Tibial nerve (tissue), 3 donors: ENCODE data around the gene IRAK1.

ENCODE experiments used
- POLR2A ChIP-seq, 2 donors: fragments of 450-650 bp; IDR thresholded peaks; one replicate each; pipeline ENCODE4 v1.6.1; 2017; ENCODE audit warnings: antibody characterized with exemption in 2 of 2, mild to moderate bottlenecking in 2 of 2, moderate library complexity in 2 of 2
- TF ChIP-seq, protein P1 (sequence below), 5 experiments: fragments of 200-600 bp in 3 of 5; fragments of 450-650 bp in 2 of 5; sonication (generic) in 3 of 5; IDR thresholded peaks; one replicate each; pipeline ENCODE4 v1.5.1; 2016 to 2019; ENCODE audit warnings: antibody characterized with exemption in 5 of 5, mild to moderate bottlenecking in 3 of 5, moderate library complexity in 2 of 5

DNA sequence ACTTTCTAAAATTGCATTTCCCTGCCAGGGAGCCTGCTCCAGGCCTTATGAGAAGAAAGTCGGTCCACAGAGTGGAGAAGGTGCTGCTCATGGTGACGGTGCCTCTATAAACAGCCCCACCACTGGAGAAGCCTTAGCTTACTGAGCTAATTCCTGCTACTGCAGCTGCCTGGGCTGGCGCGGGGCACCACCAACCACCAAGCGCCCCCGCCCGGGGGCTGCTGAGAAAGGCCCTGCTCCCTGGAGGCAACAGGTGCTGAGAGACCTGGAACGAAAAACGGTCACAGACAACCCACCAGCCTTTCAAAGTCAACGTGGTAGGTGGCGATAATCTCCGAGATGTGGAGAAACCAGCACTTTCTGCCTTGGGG, 51.0 kb downstream of the IRAK1 start:
- no peak for TF ChIP-seq POLR2A (IDR thresholded peaks at IDR 0.05)
- TF ChIP-seq, protein P1, sequence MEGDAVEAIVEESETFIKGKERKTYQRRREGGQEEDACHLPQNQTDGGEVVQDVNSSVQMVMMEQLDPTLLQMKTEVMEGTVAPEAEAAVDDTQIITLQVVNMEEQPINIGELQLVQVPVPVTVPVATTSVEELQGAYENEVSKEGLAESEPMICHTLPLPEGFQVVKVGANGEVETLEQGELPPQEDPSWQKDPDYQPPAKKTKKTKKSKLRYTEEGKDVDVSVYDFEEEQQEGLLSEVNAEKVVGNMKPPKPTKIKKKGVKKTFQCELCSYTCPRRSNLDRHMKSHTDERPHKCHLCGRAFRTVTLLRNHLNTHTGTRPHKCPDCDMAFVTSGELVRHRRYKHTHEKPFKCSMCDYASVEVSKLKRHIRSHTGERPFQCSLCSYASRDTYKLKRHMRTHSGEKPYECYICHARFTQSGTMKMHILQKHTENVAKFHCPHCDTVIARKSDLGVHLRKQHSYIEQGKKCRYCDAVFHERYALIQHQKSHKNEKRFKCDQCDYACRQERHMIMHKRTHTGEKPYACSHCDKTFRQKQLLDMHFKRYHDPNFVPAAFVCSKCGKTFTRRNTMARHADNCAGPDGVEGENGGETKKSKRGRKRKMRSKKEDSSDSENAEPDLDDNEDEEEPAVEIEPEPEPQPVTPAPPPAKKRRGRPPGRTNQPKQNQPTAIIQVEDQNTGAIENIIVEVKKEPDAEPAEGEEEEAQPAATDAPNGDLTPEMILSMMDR (IDR thresholded peaks at IDR 0.05): no peak
